HUES6 (cell line): ENCODE data around the gene ZNRF3.
A peak's percentile ranks its signal among the peaks of the same experiment; 100 is the strongest.

Experiments used
- H3K27ac ChIP-seq: 2 replicates; pipeline ENCODE4 v1.7.0; 2013; ENCODE audit warnings: low read depth, mild to moderate bottlenecking, low read length, inconsistent platforms
- H3K27me3 ChIP-seq: 2 replicates; pipeline ENCODE4 v1.6.1; 2013; ENCODE audit warnings: low read length; ENCODE audit not compliant: control insufficient read depth, insufficient read depth
- H3K36me3 ChIP-seq: 2 replicates; pipeline ENCODE4 v1.6.1; 2013; ENCODE audit warnings: low read length; ENCODE audit not compliant: control insufficient read depth, insufficient read depth
- H3K4me1 ChIP-seq: 2 replicates; pipeline ENCODE4 v1.6.1; 2013; ENCODE audit warnings: low read length; ENCODE audit not compliant: control insufficient read depth, insufficient read depth
- H3K4me3 ChIP-seq: 2 replicates; pipeline ENCODE4 v1.5.1; 2013; ENCODE audit warnings: low read depth, low read length
- H3K9ac ChIP-seq: one replicate; pipeline ENCODE4 v1.6.1; 2013; ENCODE audit warnings: mild to moderate bottlenecking, low read length
- H3K9me3 ChIP-seq: 2 replicates; pipeline ENCODE4 v1.6.1; 2013; ENCODE audit warnings: low read depth, low read length; ENCODE audit not compliant: control insufficient read depth, insufficient read depth

ZNRF3 gene

GRCh38 chr22:28934026-28934425 lies 50.7 kb downstream of the ZNRF3 start:
- H3K36me3 ChIP-seq: no peaks in the 10 kb centered on the region
- no peaks in the 10 kb centered on the region for H3K27me3 ChIP-seq
- peaks cover 37% of the 10 kb centered on the region for H3K4me1 ChIP-seq
- no peak overlapping the region for H3K9ac ChIP-seq
- no peaks in the 10 kb centered on the region for H3K9me3 ChIP-seq
- no peak overlapping the region for H3K4me3 ChIP-seq
- H3K27ac ChIP-seq: no peak overlapping the region

- Histone ChIP-seq H3K9ac (no peak overlapping the region), H3K36me3 (no peaks in the 10 kb centered on the region), H3K27ac (no peak overlapping the region), H3K4me3 (no peak overlapping the region), H3K27me3 (no peaks in the 10 kb centered on the region), H3K9me3 (no peaks in the 10 kb centered on the region), H3K4me1 (peaks cover 39% of the 10 kb centered on the region)
Measured at GRCh38 chr22:28935140-28935539, 51.8 kb downstream of the ZNRF3 start.

- H3K9ac ChIP-seq: no peak overlapping the region
- peaks cover 38% of the 10 kb centered on the region for H3K4me1 ChIP-seq
- H3K4me3 ChIP-seq: no peak overlapping the region
- H3K9me3 ChIP-seq: no peaks in the 10 kb centered on the region
- no peaks in the 10 kb centered on the region for H3K27me3 ChIP-seq
- no peaks in the 10 kb centered on the region for H3K36me3 ChIP-seq
- H3K27ac ChIP-seq: no peak overlapping the region
Measured at GRCh38 chr22:28935713-28936112, 52.3 kb downstream of the ZNRF3 start.

GRCh38 chr22:28936200-28936599 lies 52.8 kb downstream of the ZNRF3 start:
- Histone ChIP-seq H3K9me3 (no peaks in the 10 kb centered on the region), H3K27me3 (no peaks in the 10 kb centered on the region), H3K4me1 (peaks cover 39% of the 10 kb centered on the region), H3K27ac (no peak overlapping the region), H3K36me3 (no peaks in the 10 kb centered on the region), H3K4me3 (no peak overlapping the region), H3K9ac (no peak overlapping the region)

GRCh38 chr22:28937206-28938025 lies 54.0 kb downstream of the ZNRF3 start:
- H3K36me3 ChIP-seq: no peaks in the 10 kb centered on the region
- H3K9ac ChIP-seq: no peak overlapping the region
- H3K4me1 ChIP-seq: peaks cover 45% of the 10 kb centered on the region
- H3K27me3 ChIP-seq: no peaks in the 10 kb centered on the region
- H3K9me3 ChIP-seq: no peaks in the 10 kb centered on the region
- no peak overlapping the region for H3K27ac ChIP-seq
- H3K4me3 ChIP-seq: no peak overlapping the region

GRCh38 chr22:28938286-28938833 lies 55.0 kb downstream of the ZNRF3 start:
- H3K9ac ChIP-seq: no peak overlapping the region
- no peaks in the 10 kb centered on the region for H3K36me3 ChIP-seq
- peaks cover 48% of the 10 kb centered on the region for H3K4me1 ChIP-seq
- H3K4me3 ChIP-seq: no peak overlapping the region
- H3K9me3 ChIP-seq: no peaks in the 10 kb centered on the region
- no peaks in the 10 kb centered on the region for H3K27me3 ChIP-seq
- H3K27ac ChIP-seq: no peak overlapping the region

GRCh38 chr22:28939394-28939793 lies 56.0 kb downstream of the ZNRF3 start:
- Histone ChIP-seq H3K4me1 (peaks cover 50% of the 10 kb centered on the region), H3K9me3 (no peaks in the 10 kb centered on the region), H3K36me3 (no peaks in the 10 kb centered on the region), H3K9ac (no peak overlapping the region), H3K27me3 (no peaks in the 10 kb centered on the region), H3K27ac (peak overlapping the region; percentile 39; the same call in 1 of the 2 replicates), H3K4me3 (no peak overlapping the region)

- Histone ChIP-seq H3K9me3 (no peaks in the 10 kb centered on the region), H3K9ac (no peak overlapping the region), H3K27ac (peak overlapping the region; percentile 39; the same call in 1 of the 2 replicates), H3K4me3 (no peak overlapping the region), H3K4me1 (peaks cover 50% of the 10 kb centered on the region), H3K36me3 (no peaks in the 10 kb centered on the region), H3K27me3 (no peaks in the 10 kb centered on the region)
Measured at GRCh38 chr22:28939932-28940331, 56.6 kb downstream of the ZNRF3 start.

GRCh38 chr22:28940441-28940840 lies 57.1 kb downstream of the ZNRF3 start:
- Histone ChIP-seq H3K9me3 (no peaks in the 10 kb centered on the region), H3K4me1 (peaks cover 50% of the 10 kb centered on the region), H3K4me3 (no peak overlapping the region), H3K36me3 (no peaks in the 10 kb centered on the region), H3K27me3 (no peaks in the 10 kb centered on the region), H3K27ac (0 out of 2 replicates have a peak overlapping the region, but pooled peaks have one; percentile 39), H3K9ac (no peak overlapping the region)

GRCh38 chr22:28942333-28942732 lies 59.0 kb downstream of the ZNRF3 start:
- Histone ChIP-seq H3K9ac (no peak overlapping the region), H3K4me3 (no peak overlapping the region), H3K27me3 (no peaks in the 10 kb centered on the region), H3K4me1 (peaks cover 50% of the 10 kb centered on the region), H3K27ac (no peak overlapping the region), H3K36me3 (no peaks in the 10 kb centered on the region), H3K9me3 (peaks cover 10% of the 10 kb centered on the region)

- Histone ChIP-seq H3K27me3 (no peaks in the 10 kb centered on the region), H3K36me3 (no peaks in the 10 kb centered on the region), H3K4me1 (peaks cover 50% of the 10 kb centered on the region), H3K9ac (no peak overlapping the region), H3K9me3 (peaks cover 13% of the 10 kb centered on the region), H3K27ac (no peak overlapping the region), H3K4me3 (no peak overlapping the region)
Measured at GRCh38 chr22:28942801-28943500, 59.6 kb downstream of the ZNRF3 start.
